ENCODE results near the gene RHOU. TPM values are rescaled to one million over a fixed set of nuclear protein-coding genes. Genes with fewer than 3 reads are reported as not detected.
A peak's percentile ranks its signal among the peaks of the same experiment; 100 is the strongest.

Gene RHOU
- total and polyA plus RNA-seq, 2 of the 13 experiments (the other 11 are each of a cell fraction or from before 2014, with no cell fraction given) = 11.9 to 18.5 TPM

DNA sequence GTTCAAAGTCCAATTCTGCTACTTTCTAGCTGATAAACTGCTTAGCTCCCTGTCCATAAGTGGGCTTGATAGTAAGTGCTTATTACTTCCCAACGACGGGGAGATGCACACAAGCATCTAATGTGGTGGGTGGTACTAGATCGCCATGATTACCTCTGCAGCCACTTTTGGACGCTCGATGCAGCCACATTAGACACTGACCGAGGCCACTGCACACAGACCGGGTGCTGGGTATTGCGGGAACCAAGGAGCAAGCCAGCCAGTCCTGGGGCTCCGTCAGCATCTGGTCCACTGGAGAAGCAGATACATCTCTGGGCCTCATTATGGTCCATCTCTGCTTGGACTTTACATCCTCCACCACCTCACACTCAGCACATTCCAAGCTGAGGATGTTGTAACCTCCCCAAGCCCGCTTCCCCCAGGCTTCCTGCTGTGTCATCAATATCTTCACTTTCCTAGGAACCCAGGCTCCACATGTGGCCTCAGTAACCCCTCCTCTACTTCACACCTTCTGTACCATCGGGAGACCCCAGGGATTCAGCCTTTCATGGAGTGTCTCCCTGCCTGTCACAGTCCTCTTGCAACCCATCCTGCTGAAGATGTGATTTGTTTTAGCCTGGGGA is 48.2 kb downstream of the RHOU start (continued):
- TF ChIP-seq, protein P1, sequence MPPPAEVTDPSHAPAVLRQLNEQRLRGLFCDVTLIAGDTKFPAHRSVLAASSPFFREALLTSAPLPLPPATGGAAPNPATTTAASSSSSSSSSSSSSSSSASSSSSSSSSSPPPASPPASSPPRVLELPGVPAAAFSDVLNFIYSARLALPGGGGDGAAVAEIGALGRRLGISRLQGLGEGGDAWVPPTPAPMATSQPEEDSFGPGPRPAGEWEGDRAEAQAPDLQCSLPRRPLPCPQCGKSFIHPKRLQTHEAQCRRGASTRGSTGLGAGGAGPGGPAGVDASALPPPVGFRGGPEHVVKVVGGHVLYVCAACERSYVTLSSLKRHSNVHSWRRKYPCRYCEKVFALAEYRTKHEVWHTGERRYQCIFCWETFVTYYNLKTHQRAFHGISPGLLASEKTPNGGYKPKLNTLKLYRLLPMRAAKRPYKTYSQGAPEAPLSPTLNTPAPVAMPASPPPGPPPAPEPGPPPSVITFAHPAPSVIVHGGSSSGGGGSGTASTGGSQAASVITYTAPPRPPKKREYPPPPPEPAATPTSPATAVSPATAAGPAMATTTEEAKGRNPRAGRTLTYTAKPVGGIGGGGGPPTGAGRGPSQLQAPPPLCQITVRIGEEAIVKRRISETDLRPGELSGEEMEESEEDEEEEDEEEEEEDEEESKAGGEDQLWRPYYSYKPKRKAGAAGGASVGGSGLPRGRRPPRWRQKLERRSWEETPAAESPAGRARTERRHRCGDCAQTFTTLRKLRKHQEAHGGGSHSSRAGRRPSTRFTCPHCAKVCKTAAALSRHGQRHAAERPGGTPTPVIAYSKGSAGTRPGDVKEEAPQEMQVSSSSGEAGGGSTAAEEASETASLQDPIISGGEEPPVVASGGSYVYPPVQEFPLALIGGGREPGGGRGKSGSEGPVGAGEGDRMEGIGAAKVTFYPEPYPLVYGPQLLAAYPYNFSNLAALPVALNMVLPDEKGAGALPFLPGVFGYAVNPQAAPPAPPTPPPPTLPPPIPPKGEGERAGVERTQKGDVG (CRISPR knock-in tag; IDR thresholded peaks at IDR 0.05; ENCODE audit: borderline replicate concordance) = no peak
- no peak for TF ChIP-seq MATR3 (CRISPR knock-in tag; IDR thresholded peaks at IDR 0.05)
- TF ChIP-seq, protein P2, sequence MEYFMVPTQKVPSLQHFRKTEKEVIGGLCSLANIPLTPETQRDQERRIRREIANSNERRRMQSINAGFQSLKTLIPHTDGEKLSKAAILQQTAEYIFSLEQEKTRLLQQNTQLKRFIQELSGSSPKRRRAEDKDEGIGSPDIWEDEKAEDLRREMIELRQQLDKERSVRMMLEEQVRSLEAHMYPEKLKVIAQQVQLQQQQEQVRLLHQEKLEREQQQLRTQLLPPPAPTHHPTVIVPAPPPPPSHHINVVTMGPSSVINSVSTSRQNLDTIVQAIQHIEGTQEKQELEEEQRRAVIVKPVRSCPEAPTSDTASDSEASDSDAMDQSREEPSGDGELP (IDR thresholded peaks at IDR 0.05; ENCODE audit: borderline replicate concordance, low read depth) = no peak
- TF ChIP-seq NFE2L1 (CRISPR knock-in tag; IDR thresholded peaks at IDR 0.05; ENCODE audit: borderline replicate concordance) = no peak
- no peak for TF ChIP-seq RFX1 (IDR thresholded peaks at IDR 0.05)
- no peak for TF ChIP-seq ZNF160 (CRISPR knock-in tag; IDR thresholded peaks at IDR 0.05)
- TF ChIP-seq, protein P3, sequence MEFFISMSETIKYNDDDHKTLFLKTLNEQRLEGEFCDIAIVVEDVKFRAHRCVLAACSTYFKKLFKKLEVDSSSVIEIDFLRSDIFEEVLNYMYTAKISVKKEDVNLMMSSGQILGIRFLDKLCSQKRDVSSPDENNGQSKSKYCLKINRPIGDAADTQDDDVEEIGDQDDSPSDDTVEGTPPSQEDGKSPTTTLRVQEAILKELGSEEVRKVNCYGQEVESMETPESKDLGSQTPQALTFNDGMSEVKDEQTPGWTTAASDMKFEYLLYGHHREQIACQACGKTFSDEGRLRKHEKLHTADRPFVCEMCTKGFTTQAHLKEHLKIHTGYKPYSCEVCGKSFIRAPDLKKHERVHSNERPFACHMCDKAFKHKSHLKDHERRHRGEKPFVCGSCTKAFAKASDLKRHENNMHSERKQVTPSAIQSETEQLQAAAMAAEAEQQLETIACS (CRISPR knock-in tag; IDR thresholded peaks at IDR 0.05) = no peak
- TF ChIP-seq ZNF530 (CRISPR knock-in tag; IDR thresholded peaks at IDR 0.05; ENCODE audit: low read depth) = no peak
- no peak for TF ChIP-seq CBX5 (CRISPR knock-in tag; IDR thresholded peaks at IDR 0.05; ENCODE audit: borderline replicate concordance)
- TF ChIP-seq ELF3 (CRISPR knock-in tag; IDR thresholded peaks at IDR 0.05) = no peak
- TF ChIP-seq ATF1 (CRISPR knock-in tag; IDR thresholded peaks at IDR 0.05) = no peak
- TF ChIP-seq ZSCAN25 (CRISPR knock-in tag; IDR thresholded peaks at IDR 0.05) = no peak
- TF ChIP-seq SP140L (CRISPR knock-in tag; IDR thresholded peaks at IDR 0.05; ENCODE audit: borderline replicate concordance) = no peak
- peak; percentile 10; the same call in 1 of the 2 replicates for TF ChIP-seq HNF4A (CRISPR knock-in tag; IDR thresholded peaks at IDR 0.05)
- no peak for TF ChIP-seq ZNF232 (CRISPR knock-in tag; IDR thresholded peaks at IDR 0.05; ENCODE audit: borderline replicate concordance)
- TF ChIP-seq RBFOX2 (IDR thresholded peaks at IDR 0.05; ENCODE audit: low read depth, low read length) = no peak
- no peak for TF ChIP-seq ZNF446 (CRISPR knock-in tag; IDR thresholded peaks at IDR 0.05)
- TF ChIP-seq TCF7 (IDR thresholded peaks at IDR 0.05; ENCODE audit: low read depth) = no peak
- TF ChIP-seq, protein P4, sequence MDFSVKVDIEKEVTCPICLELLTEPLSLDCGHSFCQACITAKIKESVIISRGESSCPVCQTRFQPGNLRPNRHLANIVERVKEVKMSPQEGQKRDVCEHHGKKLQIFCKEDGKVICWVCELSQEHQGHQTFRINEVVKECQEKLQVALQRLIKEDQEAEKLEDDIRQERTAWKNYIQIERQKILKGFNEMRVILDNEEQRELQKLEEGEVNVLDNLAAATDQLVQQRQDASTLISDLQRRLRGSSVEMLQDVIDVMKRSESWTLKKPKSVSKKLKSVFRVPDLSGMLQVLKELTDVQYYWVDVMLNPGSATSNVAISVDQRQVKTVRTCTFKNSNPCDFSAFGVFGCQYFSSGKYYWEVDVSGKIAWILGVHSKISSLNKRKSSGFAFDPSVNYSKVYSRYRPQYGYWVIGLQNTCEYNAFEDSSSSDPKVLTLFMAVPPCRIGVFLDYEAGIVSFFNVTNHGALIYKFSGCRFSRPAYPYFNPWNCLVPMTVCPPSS (IDR thresholded peaks at IDR 0.05) = no peak
- TF ChIP-seq JDP2 (CRISPR knock-in tag; IDR thresholded peaks at IDR 0.05; ENCODE audit: borderline replicate concordance) = no peak
- TF ChIP-seq HNRNPK (IDR thresholded peaks at IDR 0.05; ENCODE audit: low read depth, low read length, poor library complexity, severe bottlenecking) = no peak
- TF ChIP-seq MAFK (conservative IDR thresholded peaks at IDR 0.05 in 1 of 2, IDR thresholded peaks at IDR 0.05 in 1 of 2; ENCODE audit: low read length in 2 of 2) = peak; percentile 97 to 98

Measured in HepG2 (cell line).